Measurements from ENCODE around the gene CYBRD1.

GRCh38 chr2:171590116-171590515 lies 67.8 kb downstream of the CYBRD1 start:
- TF ChIP-seq CTCF (IDR thresholded peaks at IDR 0.05; ENCODE audit: poor library complexity) (no peak), EZH2phosphoT487 (IDR thresholded peaks at IDR 0.05; ENCODE audit: low read depth, severe bottlenecking, unreplicated experiment) (no peak), EZH2 (IDR thresholded peaks at IDR 0.05; ENCODE audit: borderline replicate concordance) (no peak)

Measured in hepatocyte (in vitro differentiated cells).